GM18951 (cell line): ENCODE data around the gene CCDC174.

ENCODE experiments used
- POLR2A ChIP-seq: IDR thresholded peaks from 4 replicates; pipeline ENCODE4 v1.6.1; 2011; ENCODE audit warnings: mild to moderate bottlenecking; ENCODE audit not compliant: insufficient read length, insufficient read depth; ENCODE audit errors: extremely low read depth
- in situ Hi-C: fragments of 300-500 bp; cut with MboI; formaldehyde crosslinking; loops from one replicate; pipeline ENCODE4 v1.12.0; 2022; ENCODE audit warnings: low sequenced_read_pairs, mixed read lengths, inconsistent platforms; ENCODE audit not compliant: unreplicated experiment

Gene CCDC174

GRCh38 chr3:14680115-14680514, 28.6 kb downstream of the CCDC174 start:
- no peak for TF ChIP-seq POLR2A
- in situ Hi-C loops = no loop called here

GRCh38 chr3:14680716-14681115, 29.2 kb downstream of the CCDC174 start:
- in situ Hi-C loops = no loop called here
- no peak for TF ChIP-seq POLR2A

DNA sequence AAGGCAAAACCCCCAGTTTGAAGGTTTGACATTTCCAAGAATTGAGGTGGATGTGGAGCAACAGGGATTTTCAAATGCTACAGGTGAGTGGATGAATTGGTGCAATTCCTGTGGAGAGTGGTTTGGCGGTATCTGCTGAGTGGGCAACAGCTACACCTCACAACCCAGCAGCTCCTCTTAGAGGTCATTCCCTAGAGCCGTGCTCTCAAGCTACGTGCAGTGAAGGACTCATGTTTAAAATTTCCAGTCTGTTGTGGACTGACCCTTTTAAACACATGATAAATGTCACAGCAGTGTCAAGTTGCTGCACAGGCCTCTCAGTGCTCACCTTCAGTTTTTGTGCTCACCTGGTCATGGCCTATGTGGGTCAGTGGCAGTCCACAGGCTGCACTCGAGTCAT, 32.9 kb downstream of the CCDC174 start:
- no peak for TF ChIP-seq POLR2A
- in situ Hi-C loops = no loop called here

DNA sequence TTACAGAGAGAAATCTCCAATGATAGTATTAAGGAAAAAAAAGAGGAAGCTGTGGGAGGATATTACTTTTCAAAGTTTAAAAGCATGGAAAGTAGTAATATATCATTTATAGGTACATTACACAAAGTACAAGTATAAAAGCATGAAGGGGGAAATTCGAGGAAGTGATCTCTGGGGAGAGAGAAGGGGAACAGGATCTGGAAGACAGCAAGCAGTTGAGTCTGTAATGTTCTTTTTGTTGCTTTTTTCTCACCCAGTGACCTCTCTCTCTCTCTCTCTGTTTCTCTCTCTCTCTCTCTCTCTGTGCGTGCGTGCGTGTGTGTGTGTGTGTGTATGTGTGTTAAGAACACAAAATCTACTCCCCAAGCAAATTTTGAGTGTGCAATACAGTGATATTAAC, 33.6 kb downstream of the CCDC174 start:
- TF ChIP-seq POLR2A = no peak
- in situ Hi-C loops = no loop called here

DNA sequence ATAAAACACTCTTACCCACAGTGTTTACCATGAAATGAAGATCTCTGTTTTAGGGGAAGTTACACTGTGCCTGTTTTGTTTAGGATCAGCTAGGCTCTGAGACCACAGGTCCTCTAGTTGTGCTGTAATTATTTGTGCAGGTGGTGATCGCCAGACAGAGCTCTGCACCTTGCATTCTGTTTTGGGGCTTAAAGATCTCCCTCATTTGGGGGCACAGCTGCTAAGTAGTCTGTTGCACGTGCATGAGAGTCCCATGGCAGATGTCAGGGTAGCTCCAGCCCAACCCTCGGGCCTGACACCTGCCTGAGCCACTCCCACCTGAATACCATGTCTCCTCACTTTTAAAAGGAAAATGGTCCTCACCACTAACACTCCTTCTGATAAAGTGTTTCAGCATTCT, 35.8 kb downstream of the CCDC174 start:
- in situ Hi-C loops = no loop called here

GRCh38 chr3:14688525-14688924, 37.0 kb downstream of the CCDC174 start:
- no peak for TF ChIP-seq POLR2A
- in situ Hi-C loops = no loop called here

More for the DNA sequence above, 35.8 kb downstream of the CCDC174 start:
- TF ChIP-seq POLR2A = no peak

DNA sequence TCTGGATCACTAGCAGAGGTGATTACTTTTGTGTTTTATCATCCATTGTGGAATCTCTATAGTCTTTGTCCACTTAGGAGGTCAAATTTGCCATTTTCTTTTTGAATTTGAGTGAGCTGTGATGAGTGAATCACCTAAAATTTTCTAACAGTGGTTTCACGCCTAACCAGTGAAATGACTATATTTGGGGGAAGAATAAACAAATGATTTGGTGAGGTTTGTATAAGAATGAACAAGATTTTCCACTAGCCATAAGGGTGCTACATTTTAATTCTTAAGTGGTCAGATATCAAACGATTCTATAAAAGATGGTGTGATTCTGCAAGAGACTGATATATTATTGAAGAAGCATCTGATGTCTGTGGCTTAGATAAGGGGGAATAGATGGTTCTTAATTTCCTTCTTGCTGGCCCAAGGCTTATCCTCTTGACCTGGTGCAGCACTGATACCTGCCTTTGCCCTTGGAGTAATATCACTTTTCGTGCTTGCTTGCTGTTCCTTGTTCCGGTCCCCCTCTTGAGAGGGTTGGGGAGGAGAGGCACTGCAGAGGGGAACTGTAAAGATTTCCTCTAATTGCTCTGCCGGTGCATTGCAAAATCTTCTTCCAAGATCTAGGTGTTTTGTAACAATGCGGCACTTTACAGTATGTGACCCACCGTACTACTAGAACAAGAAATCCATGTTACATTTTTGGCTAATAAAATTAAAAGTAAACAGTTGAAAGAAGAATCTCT, 37.9 kb downstream of the CCDC174 start:
- in situ Hi-C loops = no loop called here
- no peak for TF ChIP-seq POLR2A

- TF ChIP-seq POLR2A = no peak
- in situ Hi-C loops = no loop called here
Measured at GRCh38 chr3:14691239-14691638, 39.7 kb downstream of the CCDC174 start.

GRCh38 chr3:14691719-14692118, 40.2 kb downstream of the CCDC174 start:
- in situ Hi-C loops = no loop called here
- no peak for TF ChIP-seq POLR2A

- no peak for TF ChIP-seq POLR2A
- in situ Hi-C loops = no loop called here
Measured at GRCh38 chr3:14698601-14699244, 47.2 kb downstream of the CCDC174 start.

GRCh38 chr3:14699643-14700042, 48.1 kb downstream of the CCDC174 start:
- no peak for TF ChIP-seq POLR2A
- in situ Hi-C loops = no loop called here

- TF ChIP-seq POLR2A = no peak
- in situ Hi-C loops = no loop called here
Measured at GRCh38 chr3:14700891-14701290, 49.3 kb downstream of the CCDC174 start.

DNA sequence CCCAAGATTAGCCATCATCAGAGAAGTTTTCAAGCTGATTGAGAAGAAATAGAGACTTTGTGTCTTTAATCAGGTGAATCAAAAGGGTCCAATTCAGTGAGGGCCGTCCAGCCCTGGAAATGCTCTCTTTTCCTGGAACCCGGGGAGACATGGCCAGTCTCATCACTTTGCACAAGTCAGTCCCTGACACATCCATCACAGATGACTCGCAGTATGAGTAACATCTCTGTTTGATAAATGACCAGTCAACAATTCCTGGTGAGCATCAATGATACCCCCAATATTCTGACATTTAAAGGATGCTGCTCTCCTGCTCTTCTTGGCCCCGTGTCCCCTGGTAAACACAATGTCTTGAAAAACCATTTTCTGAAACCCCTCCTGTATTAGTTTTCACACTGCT, 50.1 kb downstream of the CCDC174 start:
- TF ChIP-seq POLR2A = no peak
- in situ Hi-C loops = no loop called here

DNA sequence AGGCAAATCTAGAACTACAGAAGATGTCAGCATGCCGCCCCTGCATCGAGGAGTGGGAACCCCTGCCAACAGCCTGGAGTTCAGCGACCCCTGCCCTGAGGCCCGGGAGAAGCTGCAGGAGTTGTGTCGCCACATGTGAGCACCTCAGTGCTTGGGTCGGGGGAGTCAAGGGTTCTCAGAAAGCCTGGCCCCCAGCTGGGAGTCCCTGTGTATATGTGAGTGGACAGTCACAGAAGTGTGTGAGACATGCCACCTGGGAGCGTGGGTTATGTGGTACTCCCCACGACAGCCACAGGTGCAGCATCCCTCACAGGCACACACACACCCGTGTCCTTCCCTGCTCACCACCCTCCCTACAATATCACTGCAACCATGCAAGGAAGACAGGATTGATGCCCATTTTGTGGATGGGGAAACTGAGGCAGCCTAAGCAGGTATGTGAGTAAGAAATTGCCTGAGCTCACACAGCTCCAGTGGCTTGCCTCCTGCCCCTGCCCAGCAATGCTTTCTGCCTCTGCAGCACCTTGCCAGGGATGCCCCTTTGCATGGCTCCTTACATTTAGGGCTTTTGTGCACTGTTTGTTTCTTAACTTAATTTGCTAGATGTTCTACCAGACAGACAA, 51.7 kb downstream of the CCDC174 start:
- no peak for TF ChIP-seq POLR2A
- in situ Hi-C loops = no loop called here
